Panc1 (cell line): ENCODE data around the gene THSD7B. TPM values are rescaled to one million over a fixed set of nuclear protein-coding genes. Genes with fewer than 3 reads are reported as not detected.

Experiments used
- ATAC-seq: fragments of 200-7000 bp; cut with Tn5 transposase; 2 replicates; pipeline ENCODE4 v1.9.1; 2020; ENCODE audit warnings: mild to moderate bottlenecking, moderate library complexity
- BruUV-seq: library from RNA; stranded (reverse); fragments of 400-500 nt; replicated peaks from 2 replicates; lab custom pipeline; 2021; lab: Mats Ljungman, UMichigan
- CTCF ChIA-PET: fragments of 300-600 bp; sonication (Branson Sonifier 250); formaldehyde crosslinking; loops from one replicate; lab custom pipeline; 2022; ENCODE audit warnings: antibody characterized with exemption; lab: Charles Lee
- POLR2A ChIA-PET: fragments of 300-600 bp; sonication (Branson Sonifier 250); formaldehyde crosslinking; loops from one replicate; lab custom pipeline; 2022; ENCODE audit warnings: antibody characterized with exemption; lab: Charles Lee
- DNase-seq: peaks from one replicate; pipeline ENCODE4 v3.0.0-alpha.2; 2010; ENCODE audit warnings: low read depth, low spot score
- H3K27ac ChIP-seq: 2 replicates; pipeline ENCODE4 v1.5.1; 2011; ENCODE audit warnings: mild to moderate bottlenecking, low read length, inconsistent platforms
- H3K27me3 ChIP-seq: fragments of 200-500 bp; sonication (Bioruptor generic); 2 replicates; pipeline ENCODE4 v1.6.0; 2014; ENCODE audit warnings: low read length, inconsistent platforms; ENCODE audit not compliant: control insufficient read depth, insufficient read depth
- H3K36me3 ChIP-seq: fragments of 200-500 bp; sonication (Bioruptor generic); 2 replicates; pipeline ENCODE4 v1.5.1; 2014; ENCODE audit warnings: inconsistent platforms, mild to moderate bottlenecking, low read length, moderate library complexity; ENCODE audit not compliant: control insufficient read depth, insufficient read depth
- H3K4me1 ChIP-seq: 2 replicates; pipeline ENCODE4 v1.5.1; 2011; ENCODE audit warnings: inconsistent platforms, mild to moderate bottlenecking, low read length, moderate library complexity; ENCODE audit not compliant: control insufficient read depth, insufficient read depth
- H3K4me3 ChIP-seq, 2 experiments: 2 replicates each; pipeline ENCODE4 v1.5.1; 2011 to 2012; ENCODE audit warnings: low read depth in 2 of 2, low read length in 2 of 2, mild to moderate bottlenecking in 2 of 2, inconsistent platforms in 1 of 2, moderate library complexity in 1 of 2
- H3K9me3 ChIP-seq: fragments of 200-500 bp; sonication (Bioruptor generic); 2 replicates; pipeline ENCODE4 v1.5.1; 2014; ENCODE audit warnings: low read depth, mild to moderate bottlenecking, inconsistent platforms, low read length, moderate library complexity; ENCODE audit not compliant: control insufficient read depth, insufficient read depth
- CTCF ChIP-seq: fragments of 450-650 bp; IDR thresholded peaks from 2 replicates; pipeline ENCODE4 v1.5.1; 2017; ENCODE audit warnings: mild to moderate bottlenecking
- POLR2AphosphoS5 ChIP-seq: IDR thresholded peaks from 2 replicates; pipeline ENCODE4 v1.6.1; 2012; ENCODE audit warnings: mild to moderate bottlenecking, low read depth, low read length, moderate library complexity
- REST ChIP-seq, 2 experiments: IDR thresholded peaks; 2 replicates each; pipeline ENCODE4 v1.6.1; 2011 to 2012; ENCODE audit warnings: low read depth in 2 of 2, control low read depth in 1 of 2, low read length in 1 of 2, mild to moderate bottlenecking in 1 of 2, moderate library complexity in 1 of 2; ENCODE audit not compliant: insufficient read depth in 1 of 2
- SIN3A ChIP-seq: IDR thresholded peaks from 2 replicates; pipeline ENCODE4 v1.6.1; 2012; ENCODE audit warnings: low read depth, mild to moderate bottlenecking, low read length, moderate library complexity, borderline replicate concordance; ENCODE audit not compliant: insufficient read depth
- TCF7L2 ChIP-seq: IDR thresholded peaks from 2 replicates; pipeline ENCODE4 v1.6.1; 2011; ENCODE audit warnings: mild to moderate bottlenecking, low read depth, low read length, inconsistent platforms
- in situ Hi-C: cut with HindIII; loops from 2 replicates; pipeline ENCODE4 v1.10.0; 2016; ENCODE audit warnings: low sequenced_read_pairs, low pct_unique_long_range_greater_than_20kb
- intact Hi-C: fragments of 100-400 bp; cut with micrococcal nuclease; formaldehyde crosslinking; loops from one replicate; pipeline ENCODE4 v1.10.0; 2022; ENCODE audit not compliant: unreplicated experiment
- total RNA-seq: library from RNA; stranded (reverse); gene quantifications from one replicate; pipeline ENCODE4 v1.2.1, GENCODE V29; 2021; ENCODE audit not compliant: unreplicated experiment

THSD7B gene
- total RNA-seq, 1 experiment from 2014 or later: not detected

- ChIA-PET POLR2A (no interaction called here), CTCF (no interaction called here)
- H3K36me3 ChIP-seq: no peaks in the 10 kb centered on the region
- no peaks in the 10 kb centered on the region for H3K4me1 ChIP-seq
- no peak overlapping the region for H3K4me3 ChIP-seq
- ATAC-seq: no peak
- no peaks in the 10 kb centered on the region for H3K27me3 ChIP-seq
- H3K9me3 ChIP-seq: no peaks in the 10 kb centered on the region
- DNase-seq: no peak
- intact Hi-C loops: no loop called here
- in situ Hi-C loops: no loop called here
- TF ChIP-seq CTCF (no peak), SIN3A (no peak), POLR2AphosphoS5 (no peak), TCF7L2 (no peak)
- no peak overlapping the region for H3K27ac ChIP-seq
- no TSS peak for BruUV-seq
These were observed 395.9 kb downstream of the THSD7B start for GRCh38 chr2:137161250-137161649.

GRCh38 chr2:137165968-137166367 lies 400.6 kb downstream of the THSD7B start:
- ChIA-PET CTCF (no interaction called here), POLR2A (no interaction called here)
- Histone ChIP-seq H3K27me3 (no peaks in the 10 kb centered on the region), H3K27ac (no peak overlapping the region), H3K4me1 (no peaks in the 10 kb centered on the region), H3K4me3 (no peak overlapping the region), H3K36me3 (no peaks in the 10 kb centered on the region), H3K9me3 (no peaks in the 10 kb centered on the region)
- ATAC-seq (no peak), DNase-seq (no peak)
- intact Hi-C loops (no loop called here), in situ Hi-C loops (no loop called here)
- BruUV-seq: no TSS peak
- no peak for TF ChIP-seq REST (IDR thresholded peaks at IDR 0.05; ENCODE audit: insufficient read depth in 1 of 2, low read depth in 2 of 2, low read length in 1 of 2)
- TF ChIP-seq POLR2AphosphoS5: no peak
- TF ChIP-seq SIN3A: no peak
- TF ChIP-seq TCF7L2: no peak
- no peak for TF ChIP-seq CTCF
